ENCODE measurements around the gene AKNA.

The AKNA gene

GRCh38 chr9:114397219-114397847, 9.6 kb upstream of the AKNA start:
- H3K36me3 ChIP-seq (ENCODE audit: control insufficient read depth, insufficient read depth, low read length), result no peaks in the 10 kb centered on the region
- no peaks in the 10 kb centered on the region for H3K9me3 ChIP-seq (ENCODE audit: control insufficient read depth, low read length)
- H3K27ac ChIP-seq (ENCODE audit: insufficient read depth, low read depth, low read length, poor library complexity, severe bottlenecking), result peak overlapping the region; percentile 69
- peaks cover 20% of the 10 kb centered on the region for H3K4me1 ChIP-seq (ENCODE audit: control insufficient read depth, insufficient read depth, low read length)
- WGBS, 2 experiments, result 23 to 25% methylated on average over 14 of the region's 14 CpGs
- peak overlapping the region; percentile 68 for H3K4me3 ChIP-seq (ENCODE audit: insufficient read depth, low read depth, low read length)
- no peaks in the 10 kb centered on the region for H3K27me3 ChIP-seq (ENCODE audit: control insufficient read depth, insufficient read depth, low read length, poor library complexity, severe bottlenecking)

- Histone ChIP-seq H3K4me3 (ENCODE audit: insufficient read depth, low read depth, low read length) (peak overlapping the region; percentile 68), H3K27ac (ENCODE audit: insufficient read depth, low read depth, low read length, poor library complexity, severe bottlenecking) (peak overlapping the region; percentile 69), H3K27me3 (ENCODE audit: control insufficient read depth, insufficient read depth, low read length, poor library complexity, severe bottlenecking) (no peaks in the 10 kb centered on the region), H3K4me1 (ENCODE audit: control insufficient read depth, insufficient read depth, low read length) (peaks cover 20% of the 10 kb centered on the region), H3K36me3 (ENCODE audit: control insufficient read depth, insufficient read depth, low read length) (no peaks in the 10 kb centered on the region), H3K9me3 (ENCODE audit: control insufficient read depth, low read length) (no peaks in the 10 kb centered on the region)
- WGBS, 2 experiments, result 64 to 65% methylated on average over 16 of the region's 16 CpGs
These were observed 8.9 kb upstream of the AKNA start for GRCh38 chr9:114396558-114397218.

- no peaks in the 10 kb centered on the region for H3K27me3 ChIP-seq (ENCODE audit: control insufficient read depth, insufficient read depth, low read length, poor library complexity, severe bottlenecking)
- no peaks in the 10 kb centered on the region for H3K9me3 ChIP-seq (ENCODE audit: control insufficient read depth, low read length)
- WGBS, 2 experiments, result 94 to 97% methylated on average over 5 of the region's 5 CpGs
- no peak overlapping the region for H3K4me3 ChIP-seq (ENCODE audit: insufficient read depth, low read depth, low read length)
- H3K36me3 ChIP-seq (ENCODE audit: control insufficient read depth, insufficient read depth, low read length), result no peaks in the 10 kb centered on the region
- H3K27ac ChIP-seq (ENCODE audit: insufficient read depth, low read depth, low read length, poor library complexity, severe bottlenecking), result no peak overlapping the region
- H3K4me1 ChIP-seq (ENCODE audit: control insufficient read depth, insufficient read depth, low read length), result peaks cover 20% of the 10 kb centered on the region
These were observed 8.0 kb upstream of the AKNA start for GRCh38 chr9:114395768-114396167.

GRCh38 chr9:114395334-114395617, 7.5 kb upstream of the AKNA start:
- H3K36me3 ChIP-seq (ENCODE audit: control insufficient read depth, insufficient read depth, low read length), result no peaks in the 10 kb centered on the region
- no peak overlapping the region for H3K27ac ChIP-seq (ENCODE audit: insufficient read depth, low read depth, low read length, poor library complexity, severe bottlenecking)
- 78 to 83% methylated on average over 5 of the region's 5 CpGs for WGBS, 2 experiments
- H3K4me1 ChIP-seq (ENCODE audit: control insufficient read depth, insufficient read depth, low read length), result peaks cover 22% of the 10 kb centered on the region
- no peaks in the 10 kb centered on the region for H3K27me3 ChIP-seq (ENCODE audit: control insufficient read depth, insufficient read depth, low read length, poor library complexity, severe bottlenecking)
- no peaks in the 10 kb centered on the region for H3K9me3 ChIP-seq (ENCODE audit: control insufficient read depth, low read length)
- H3K4me3 ChIP-seq (ENCODE audit: insufficient read depth, low read depth, low read length), result no peak overlapping the region

GRCh38 chr9:114394523-114395333, 6.9 kb upstream of the AKNA start:
- Histone ChIP-seq H3K9me3 (ENCODE audit: control insufficient read depth, low read length) (no peaks in the 10 kb centered on the region), H3K27ac (ENCODE audit: insufficient read depth, low read depth, low read length, poor library complexity, severe bottlenecking) (no peak overlapping the region), H3K4me3 (ENCODE audit: insufficient read depth, low read depth, low read length) (no peak overlapping the region), H3K4me1 (ENCODE audit: control insufficient read depth, insufficient read depth, low read length) (peaks cover 27% of the 10 kb centered on the region), H3K27me3 (ENCODE audit: control insufficient read depth, insufficient read depth, low read length, poor library complexity, severe bottlenecking) (no peaks in the 10 kb centered on the region), H3K36me3 (ENCODE audit: control insufficient read depth, insufficient read depth, low read length) (no peaks in the 10 kb centered on the region)
- whole genome bisulfite sequencing, 2 experiments, result 83 to 90% methylated on average over 7 of the region's 7 CpGs

GRCh38 chr9:114392749-114393112, 4.9 kb upstream of the AKNA start:
- Histone ChIP-seq H3K9me3 (ENCODE audit: control insufficient read depth, low read length) (no peaks in the 10 kb centered on the region), H3K36me3 (ENCODE audit: control insufficient read depth, insufficient read depth, low read length) (no peaks in the 10 kb centered on the region), H3K27ac (ENCODE audit: insufficient read depth, low read depth, low read length, poor library complexity, severe bottlenecking) (no peak overlapping the region), H3K27me3 (ENCODE audit: control insufficient read depth, insufficient read depth, low read length, poor library complexity, severe bottlenecking) (no peaks in the 10 kb centered on the region), H3K4me1 (ENCODE audit: control insufficient read depth, insufficient read depth, low read length) (peaks cover 33% of the 10 kb centered on the region), H3K4me3 (ENCODE audit: insufficient read depth, low read depth, low read length) (no peak overlapping the region)
- 83 to 94% methylated on average over 3 of the region's 3 CpGs for WGBS, 2 experiments

- H3K4me3 ChIP-seq (ENCODE audit: insufficient read depth, low read depth, low read length), result no peak overlapping the region
- WGBS, 2 experiments, result 94% methylated on average over 2 of the region's 2 CpGs
- H3K9me3 ChIP-seq (ENCODE audit: control insufficient read depth, low read length), result no peaks in the 10 kb centered on the region
- no peak overlapping the region for H3K27ac ChIP-seq (ENCODE audit: insufficient read depth, low read depth, low read length, poor library complexity, severe bottlenecking)
- no peaks in the 10 kb centered on the region for H3K36me3 ChIP-seq (ENCODE audit: control insufficient read depth, insufficient read depth, low read length)
- H3K27me3 ChIP-seq (ENCODE audit: control insufficient read depth, insufficient read depth, low read length, poor library complexity, severe bottlenecking), result no peaks in the 10 kb centered on the region
- H3K4me1 ChIP-seq (ENCODE audit: control insufficient read depth, insufficient read depth, low read length), result peaks cover 37% of the 10 kb centered on the region
These were observed 3.2 kb upstream of the AKNA start for GRCh38 chr9:114390952-114391351.

GRCh38 chr9:114389612-114390368, 2.0 kb upstream of the AKNA start:
- Histone ChIP-seq H3K36me3 (ENCODE audit: control insufficient read depth, insufficient read depth, low read length) (no peaks in the 10 kb centered on the region), H3K27me3 (ENCODE audit: control insufficient read depth, insufficient read depth, low read length, poor library complexity, severe bottlenecking) (no peaks in the 10 kb centered on the region), H3K9me3 (ENCODE audit: control insufficient read depth, low read length) (no peaks in the 10 kb centered on the region), H3K4me1 (ENCODE audit: control insufficient read depth, insufficient read depth, low read length) (peaks cover 39% of the 10 kb centered on the region), H3K27ac (ENCODE audit: insufficient read depth, low read depth, low read length, poor library complexity, severe bottlenecking) (no peak overlapping the region), H3K4me3 (ENCODE audit: insufficient read depth, low read depth, low read length) (no peak overlapping the region)
- 85 to 86% methylated on average over 6 to 7 of the region's 7 CpGs for WGBS, 2 experiments

GRCh38 chr9:114388764-114389375, 1.1 kb upstream of the AKNA start:
- H3K9me3 ChIP-seq (ENCODE audit: control insufficient read depth, low read length), result no peaks in the 10 kb centered on the region
- no peak overlapping the region for H3K27ac ChIP-seq (ENCODE audit: insufficient read depth, low read depth, low read length, poor library complexity, severe bottlenecking)
- 84 to 89% methylated on average over 9 of the region's 9 CpGs for WGBS, 2 experiments
- H3K4me3 ChIP-seq (ENCODE audit: insufficient read depth, low read depth, low read length), result no peak overlapping the region
- H3K36me3 ChIP-seq (ENCODE audit: control insufficient read depth, insufficient read depth, low read length), result no peaks in the 10 kb centered on the region
- H3K4me1 ChIP-seq (ENCODE audit: control insufficient read depth, insufficient read depth, low read length), result peaks cover 39% of the 10 kb centered on the region
- no peaks in the 10 kb centered on the region for H3K27me3 ChIP-seq (ENCODE audit: control insufficient read depth, insufficient read depth, low read length, poor library complexity, severe bottlenecking)

- Histone ChIP-seq H3K4me3 (ENCODE audit: insufficient read depth, low read depth, low read length) (peak overlapping the region; percentile 36), H3K4me1 (ENCODE audit: control insufficient read depth, insufficient read depth, low read length) (peaks cover 45% of the 10 kb centered on the region), H3K27ac (ENCODE audit: insufficient read depth, low read depth, low read length, poor library complexity, severe bottlenecking) (no peak overlapping the region), H3K27me3 (ENCODE audit: control insufficient read depth, insufficient read depth, low read length, poor library complexity, severe bottlenecking) (no peaks in the 10 kb centered on the region), H3K9me3 (ENCODE audit: control insufficient read depth, low read length) (no peaks in the 10 kb centered on the region), H3K36me3 (ENCODE audit: control insufficient read depth, insufficient read depth, low read length) (no peaks in the 10 kb centered on the region)
- WGBS, 2 experiments, result 82% methylated on average over 9 of the region's 9 CpGs
These were observed 538 bp upstream of the AKNA start for GRCh38 chr9:114388357-114388682.

Measured in ectodermal cell (in vitro differentiated cells).